AG09309 (cell line): Measurements from ENCODE around the gene ANXA4.

Experiments
- DNase-seq: peaks from one replicate; pipeline ENCODE4 v3.0.0-alpha.2; 2010; ENCODE audit warnings: low read depth
- H3K4me3 ChIP-seq: 2 replicates; pipeline ENCODE4 v1.5.1; 2011; ENCODE audit warnings: mild to moderate bottlenecking, low read depth, low read length, moderate library complexity; ENCODE audit not compliant: control insufficient read depth
- CTCF ChIP-seq: IDR thresholded peaks from 2 replicates; pipeline ENCODE4 v1.5.1; 2011; ENCODE audit warnings: mild to moderate bottlenecking, low read depth, low read length, inconsistent platforms; ENCODE audit not compliant: insufficient read depth, control insufficient read depth; ENCODE audit errors: missing control alignments

The ANXA4 gene

GRCh38 chr2:69729266-69729665 lies 12.7 kb upstream of the ANXA4 start:
- no peak for TF ChIP-seq CTCF
- H3K4me3 ChIP-seq = no peak overlapping the region
- DNase-seq = no peak

DNA sequence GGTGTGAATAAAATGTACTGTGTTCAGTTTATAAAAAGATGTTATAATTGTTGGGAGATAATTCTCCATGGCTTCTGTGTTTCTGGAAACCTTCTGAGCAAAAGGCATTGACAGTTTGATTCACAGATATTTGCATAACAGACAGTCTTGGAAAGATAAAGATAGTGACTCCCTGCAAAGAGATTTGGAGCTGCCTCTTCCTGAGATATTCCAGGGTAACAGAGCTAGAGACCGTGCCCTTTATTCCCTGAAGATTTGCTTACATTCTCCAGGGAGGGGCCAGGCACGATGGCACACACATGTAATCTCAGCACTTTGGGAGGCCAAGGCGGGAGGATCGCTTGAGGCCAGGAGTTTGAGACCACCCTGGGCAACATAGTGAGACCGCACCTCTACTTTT lies 12.2 kb upstream of the ANXA4 start:
- H3K4me3 ChIP-seq = no peak overlapping the region
- DNase-seq = no peak
- TF ChIP-seq CTCF = no peak

DNA sequence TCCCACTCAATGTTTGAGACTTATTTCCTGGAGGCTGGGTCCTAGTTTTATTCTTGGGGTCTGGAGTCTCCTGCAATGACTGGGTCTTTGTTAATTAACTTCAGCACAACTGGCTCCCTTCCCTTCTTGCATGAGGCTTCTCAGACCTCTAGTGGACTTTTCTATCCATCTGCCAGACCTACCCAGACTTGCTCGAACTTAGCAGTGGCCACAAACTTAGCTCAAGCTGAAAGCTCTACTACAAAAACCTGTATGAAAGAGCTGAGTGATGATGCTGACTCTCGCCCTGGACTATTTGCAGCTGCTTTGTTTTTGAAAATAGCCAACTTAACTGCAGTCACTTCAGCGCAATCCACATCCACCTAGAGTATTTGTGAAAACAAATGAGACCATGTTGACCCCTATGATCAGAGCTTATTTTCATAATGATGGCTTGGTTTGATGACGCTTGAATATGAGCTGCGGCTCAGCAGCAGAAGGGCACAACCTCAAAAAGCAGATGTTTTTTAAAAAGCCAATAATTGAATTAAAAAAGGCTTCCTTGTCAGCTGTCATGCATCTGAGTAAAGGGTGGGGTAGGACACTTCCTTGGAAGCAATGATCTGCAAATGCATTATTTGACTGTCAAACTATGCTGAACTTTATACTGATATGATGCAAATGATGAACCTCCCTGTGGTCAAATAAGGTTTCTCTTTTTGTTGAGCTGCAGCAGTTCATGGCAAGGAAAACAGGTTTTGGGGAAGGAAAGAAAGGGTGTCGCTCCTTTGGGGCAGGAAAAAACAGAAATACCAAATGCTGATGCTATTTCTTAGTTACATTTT lies 10.6 kb upstream of the ANXA4 start:
- no peak overlapping the region for H3K4me3 ChIP-seq
- no peak for DNase-seq
- TF ChIP-seq CTCF = no peak

DNA sequence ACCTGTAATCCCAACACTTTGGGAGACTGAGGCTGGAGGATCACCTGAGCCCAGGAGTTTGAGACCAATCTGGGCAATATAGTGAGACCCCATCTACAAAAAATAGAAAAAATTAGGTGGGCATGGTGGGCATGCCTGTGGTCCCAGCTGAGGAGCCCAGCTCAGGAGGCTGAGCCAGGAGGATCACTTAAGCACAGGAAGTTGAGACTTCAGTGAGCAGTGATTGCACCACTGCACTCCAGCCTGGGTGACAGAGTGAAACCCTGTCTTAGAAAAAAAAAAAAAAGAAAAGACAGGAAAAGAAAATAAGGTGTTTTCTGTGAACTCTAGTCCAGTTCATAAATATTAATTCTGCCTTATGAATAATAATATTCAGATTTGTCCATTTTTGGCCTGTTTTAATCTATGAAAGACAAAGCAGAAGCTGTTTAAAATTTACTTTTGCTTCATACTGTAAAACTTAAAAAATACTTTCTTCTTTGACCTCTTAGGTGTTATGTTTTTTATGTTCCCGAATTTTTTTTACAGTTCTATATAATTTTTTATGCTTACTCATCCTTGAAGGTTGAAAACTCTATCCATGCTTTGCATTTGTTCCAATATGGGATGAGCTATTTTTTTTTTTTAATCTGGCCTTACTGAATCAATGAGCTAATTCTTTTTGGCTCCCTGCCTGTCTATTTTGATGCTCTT lies 8.4 kb upstream of the ANXA4 start:
- no peak for TF ChIP-seq CTCF

GRCh38 chr2:69734035-69734611 lies 7.8 kb upstream of the ANXA4 start:
- H3K4me3 ChIP-seq = no peak overlapping the region
- DNase-seq = no peak
- TF ChIP-seq CTCF = no peak

More for the DNA sequence above, 8.4 kb upstream of the ANXA4 start:
- H3K4me3 ChIP-seq = no peak overlapping the region
- DNase-seq = no peak

DNA sequence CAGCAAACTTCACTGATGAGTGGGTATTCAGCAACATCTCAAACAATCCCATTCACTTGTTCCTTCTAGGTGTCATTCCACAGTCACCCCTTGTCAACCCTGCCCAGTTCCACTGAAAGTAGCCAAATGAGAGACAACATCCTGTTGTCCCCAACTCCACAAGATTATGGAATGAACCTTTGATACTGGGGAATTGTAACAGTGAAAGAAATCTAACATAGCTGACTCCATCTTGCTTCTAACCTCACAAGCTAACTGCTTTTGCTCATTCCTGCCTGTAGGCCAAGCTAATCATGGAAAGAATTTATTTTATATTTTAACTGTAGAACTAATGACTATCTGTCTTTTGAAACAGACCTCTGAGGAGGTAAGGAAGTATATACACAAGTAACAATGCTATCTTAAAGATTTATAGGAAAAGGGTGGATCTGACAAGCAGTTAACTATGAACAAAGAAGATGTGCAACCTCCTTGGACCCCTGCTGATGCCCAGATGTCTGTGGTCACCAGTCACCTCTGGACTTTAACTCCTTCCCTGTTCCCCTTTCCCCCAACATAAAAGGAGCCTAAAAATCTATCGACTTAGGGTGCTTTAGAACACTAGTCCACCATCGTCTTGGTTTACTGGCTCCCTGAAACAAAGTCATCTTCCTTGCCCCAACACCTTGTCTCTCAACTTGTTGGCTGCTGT lies 6.9 kb upstream of the ANXA4 start:
- no peak overlapping the region for H3K4me3 ChIP-seq
- DNase-seq = no peak
- TF ChIP-seq CTCF = peak; percentile 18
